NCI-H446 treated with DMSO at 0.1 percent for 48 hours (cell line): ENCODE data around the gene AFF2.

ENCODE experiments used
- DNase-seq: peaks from one replicate; lab custom pipeline; 2025; lab: John Stamatoyannopoulos, UW

Gene AFF2

DNA sequence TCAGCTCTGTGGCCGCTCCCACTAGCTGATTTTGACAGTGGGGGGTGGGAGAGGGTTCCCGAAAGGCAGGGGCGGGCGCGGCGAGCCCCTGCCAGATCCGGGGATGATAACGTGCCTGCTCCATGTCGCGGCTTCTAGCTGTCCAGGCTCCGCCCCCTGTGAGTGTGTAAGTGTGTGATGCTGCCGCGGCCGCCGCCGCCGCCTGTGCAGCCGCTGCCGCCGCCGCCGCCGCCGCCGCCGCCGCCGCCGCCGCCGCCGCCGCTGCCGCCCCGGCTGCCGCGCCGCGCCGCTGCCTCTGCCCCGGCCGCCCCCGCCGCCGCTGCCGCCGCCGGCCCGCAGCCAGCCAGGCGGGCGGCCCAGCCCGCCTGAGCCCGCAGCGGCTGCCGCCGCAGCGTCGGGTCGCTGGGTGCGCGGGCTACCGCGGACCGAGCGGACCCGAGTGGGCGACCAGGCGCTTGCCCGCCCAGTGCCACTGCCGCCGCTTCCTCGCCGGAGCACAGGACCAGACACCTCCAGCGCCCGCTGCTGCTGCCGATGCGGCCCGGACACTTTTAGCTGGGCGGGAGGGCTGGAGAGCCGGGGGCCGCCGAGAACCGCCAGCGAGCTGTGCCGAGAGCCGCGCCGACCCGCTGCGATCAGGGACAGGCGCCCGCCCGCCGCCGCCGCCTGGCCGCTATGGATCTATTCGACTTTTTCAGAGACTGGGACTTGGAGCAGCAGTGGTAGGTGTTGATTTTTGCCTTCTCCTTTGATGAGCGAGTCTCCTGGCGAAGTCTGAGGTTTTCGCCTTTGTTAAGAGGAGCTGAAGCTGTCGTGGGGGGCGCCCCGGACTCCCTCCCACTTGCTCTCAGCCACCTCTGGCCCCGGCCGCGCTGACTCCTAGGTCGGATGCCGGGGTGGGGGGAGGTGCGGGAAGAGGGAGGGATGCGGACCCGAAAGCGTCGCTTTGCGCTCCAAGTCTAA lies at the start of gene AFF2:
Gene AFF2, plus strand, starts transcription at position 195 of the 963 bp plus-strand sequence. Its CDS starts 481 bp downstream, at position 676.
- DNase-seq = no peak

DNA sequence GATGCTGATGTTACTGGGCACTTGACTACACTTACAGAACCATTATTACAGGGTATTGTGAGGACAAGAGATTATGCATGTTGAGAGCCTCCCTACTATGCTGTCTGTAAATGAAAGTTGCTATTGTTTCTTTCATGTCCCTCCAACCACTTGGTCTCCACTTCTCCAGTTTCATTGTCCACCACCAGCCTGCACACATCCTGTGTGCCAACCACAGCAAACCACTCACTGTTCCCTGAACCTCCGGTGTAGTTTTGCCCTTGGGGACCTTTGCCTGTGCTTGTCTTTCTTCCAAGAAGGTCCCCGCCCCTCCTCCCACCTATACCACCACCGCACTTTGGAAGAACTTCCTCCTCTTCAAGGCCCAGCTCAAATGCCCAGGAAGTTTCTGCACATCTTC lies 43.1 kb upstream of the AFF2 start:
- DNase-seq = no peak

GRCh38 chrX:148459343-148459742 lies 41.1 kb upstream of the AFF2 start:
- no peak for DNase-seq

DNA sequence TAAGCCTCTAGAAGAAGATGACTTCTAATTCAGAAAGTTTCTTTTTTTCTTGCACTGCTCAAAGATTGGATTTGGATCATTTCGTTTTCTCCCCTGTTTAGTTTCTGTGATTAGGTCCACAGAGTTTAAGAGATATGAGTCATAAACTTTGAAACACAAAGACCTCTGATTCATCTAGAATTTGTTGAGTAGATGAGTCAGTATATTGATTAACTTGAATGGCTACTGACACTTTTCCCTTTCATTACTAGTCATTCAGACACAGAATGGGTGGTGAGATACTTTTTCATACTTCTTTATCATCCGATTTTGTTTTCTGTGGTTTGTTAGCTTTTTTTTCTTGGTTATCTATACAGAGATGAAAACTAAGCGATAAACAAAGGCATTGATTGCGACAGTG lies 34.1 kb upstream of the AFF2 start:
- DNase-seq = no peak

DNA sequence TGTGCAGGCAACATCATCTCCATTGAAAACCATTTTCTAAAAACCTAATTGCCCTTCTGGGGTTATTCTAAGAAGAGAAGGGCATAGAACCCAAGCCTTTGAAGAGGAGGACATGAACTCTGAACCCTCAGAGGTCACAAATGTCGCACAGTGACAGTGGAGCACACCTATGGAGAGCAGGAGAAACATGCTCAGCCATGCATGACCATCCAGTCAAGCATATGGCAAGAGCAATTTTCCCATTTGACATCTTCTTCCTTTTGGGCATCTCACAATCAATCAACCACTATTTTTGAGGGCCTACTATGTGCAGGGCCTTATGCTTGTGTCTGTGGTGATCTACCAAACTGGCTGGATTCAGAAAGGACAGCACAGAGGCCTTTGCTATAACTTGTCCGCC lies 30.1 kb upstream of the AFF2 start:
- no peak for DNase-seq

GRCh38 chrX:148474030-148474429 lies 26.4 kb upstream of the AFF2 start:
- DNase-seq = no peak

DNA sequence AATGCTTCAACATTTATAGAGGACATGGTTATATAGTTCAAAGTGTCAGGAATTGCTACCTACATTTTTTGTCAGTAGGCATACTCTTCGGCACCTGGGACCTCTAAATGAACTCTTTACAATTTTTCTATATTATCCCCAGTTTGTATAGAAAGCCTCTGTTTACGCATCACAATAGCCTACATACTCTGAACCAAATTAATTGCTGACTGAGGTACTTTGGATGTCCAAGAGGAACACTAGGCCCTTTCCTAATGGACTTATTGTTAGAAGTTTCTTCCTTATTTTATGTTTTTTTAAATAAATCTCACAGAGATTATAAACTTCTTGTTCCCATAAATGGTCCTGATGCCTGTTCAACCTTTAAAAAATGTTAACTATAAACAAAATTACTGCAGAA lies 8.4 kb upstream of the AFF2 start:
- DNase-seq = no peak

GRCh38 chrX:148495176-148495575 lies 5.2 kb upstream of the AFF2 start:
- DNase-seq = no peak

DNA sequence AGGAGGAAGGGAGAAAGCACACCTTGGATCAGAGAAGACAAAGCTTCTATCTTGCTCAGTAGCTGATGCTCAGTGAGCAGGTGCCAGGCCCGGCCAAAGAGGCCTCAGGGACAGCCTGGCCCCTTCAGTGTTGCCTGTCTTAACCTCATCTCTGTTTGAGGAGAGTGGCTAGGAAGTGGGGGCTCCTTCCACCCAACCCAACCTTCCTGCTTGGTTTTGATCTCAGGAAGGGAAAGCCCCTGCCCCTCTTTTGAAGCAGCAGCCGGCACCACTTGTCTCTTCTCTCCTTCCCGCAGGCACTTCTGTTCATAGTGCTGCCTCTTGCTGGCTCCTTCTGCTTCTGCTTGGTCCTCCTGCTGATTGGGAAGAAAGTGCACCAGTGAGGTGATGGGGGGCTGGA lies 2.4 kb upstream of the AFF2 start:
- DNase-seq = no peak

GRCh38 chrX:148499638-148500422 lies 587 bp upstream of the AFF2 start:
- no peak for DNase-seq

- no peak for DNase-seq
These were observed 1.1 kb downstream of the AFF2 start for GRCh38 chrX:148501386-148502066.

DNA sequence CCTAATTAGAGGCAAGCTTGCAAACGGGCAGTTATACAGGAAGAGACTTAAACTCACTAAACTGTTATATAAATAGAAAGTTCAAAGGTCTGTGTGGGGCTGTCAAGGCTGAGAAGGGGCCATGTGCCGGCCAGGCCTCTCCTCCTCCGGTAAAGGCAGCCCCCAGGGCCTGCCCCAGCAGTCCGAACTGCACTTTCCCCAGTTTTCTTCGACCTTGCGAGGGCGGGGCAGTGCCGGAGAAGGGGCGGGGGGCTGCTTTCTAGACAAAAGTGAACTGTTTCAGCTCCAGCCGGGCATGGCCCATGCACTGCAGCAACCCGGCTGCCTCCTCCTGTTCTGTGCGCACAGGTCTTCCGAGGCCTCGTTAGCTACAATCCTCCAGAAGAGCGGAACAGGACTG lies 4.1 kb downstream of the AFF2 start:
- no peak for DNase-seq

DNA sequence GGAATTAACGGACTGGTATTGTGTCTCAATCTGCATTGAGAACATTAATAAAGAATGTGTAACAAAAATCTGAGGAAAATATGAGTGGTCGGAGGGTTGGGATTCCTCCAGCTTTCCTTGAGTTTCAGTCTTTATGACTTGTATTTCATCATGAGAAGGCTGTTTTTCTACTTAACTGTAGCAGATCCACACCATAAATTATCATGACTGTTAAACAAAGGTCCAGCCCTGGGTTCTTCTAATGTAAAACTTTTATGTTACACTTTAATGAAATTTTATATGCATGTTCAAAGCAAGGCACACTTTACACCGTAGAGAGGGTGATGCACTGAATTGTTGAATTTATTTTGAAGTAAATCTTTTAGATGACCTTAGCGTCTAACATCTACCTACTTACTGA lies 7.0 kb downstream of the AFF2 start:
- DNase-seq = no peak

- no peak for DNase-seq
These were observed 12.0 kb downstream of the AFF2 start for GRCh38 chrX:148512453-148512852.

GRCh38 chrX:148513661-148514060 lies 13.2 kb downstream of the AFF2 start:
- DNase-seq = no peak

GRCh38 chrX:148517176-148517575 lies 16.8 kb downstream of the AFF2 start:
- DNase-seq = no peak

GRCh38 chrX:148522006-148522405 lies 21.6 kb downstream of the AFF2 start:
- no peak for DNase-seq

GRCh38 chrX:148523303-148524080 lies 23.1 kb downstream of the AFF2 start:
- no peak for DNase-seq

DNA sequence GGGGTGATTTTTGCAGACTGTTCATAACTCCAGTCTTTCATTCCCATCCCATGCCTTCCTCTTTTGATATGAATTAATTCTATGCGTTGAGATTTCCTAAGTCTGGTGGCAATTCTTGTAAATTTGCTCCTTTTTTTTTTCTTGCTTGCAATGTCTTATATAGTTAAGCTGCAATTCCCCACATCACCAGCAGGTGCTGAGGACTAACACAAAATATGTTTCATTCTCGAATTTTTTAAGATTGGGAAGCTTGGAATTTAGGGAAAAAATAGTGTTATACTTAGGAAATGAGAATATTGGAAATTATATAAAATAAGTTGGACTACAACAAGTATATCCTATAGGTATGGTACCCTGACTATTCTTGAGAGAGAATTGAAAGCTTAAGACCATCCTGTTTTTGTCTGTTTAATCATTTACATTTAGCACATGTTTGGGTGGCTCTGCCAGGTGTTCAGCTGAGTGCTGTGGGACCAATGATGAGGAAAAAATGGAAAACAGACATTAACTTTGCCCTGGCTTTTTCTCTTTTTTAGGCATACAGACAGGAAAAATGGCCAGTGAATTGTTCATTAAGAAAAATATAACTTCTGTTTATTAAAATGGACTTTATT lies 30.2 kb downstream of the AFF2 start:
- no peak for DNase-seq

- no peak for DNase-seq
These were observed 33.9 kb downstream of the AFF2 start for GRCh38 chrX:148534291-148534690.

GRCh38 chrX:148535639-148536038 lies 35.2 kb downstream of the AFF2 start:
- no peak for DNase-seq
